ENCODE data around the gene HS3ST1.

HS3ST1 gene

GRCh38 chr4:11343536-11343935 is 85.2 kb downstream of the HS3ST1 start:
- TF ChIP-seq EZH2phosphoT487 (IDR thresholded peaks at IDR 0.05; ENCODE audit: borderline replicate concordance) (no peak), CTCF (conservative IDR thresholded peaks at IDR 0.05; ENCODE audit: low read length) (no peak)
- Histone ChIP-seq H3K36me3 (ENCODE audit: insufficient read depth, low read length) (no peaks in the 10 kb centered on the region), H3K9me3 (ENCODE audit: insufficient read depth, low read depth, low read length) (no peaks in the 10 kb centered on the region), H3F3A (ENCODE audit: low read depth) (no peaks in the 10 kb centered on the region), H3K4me1 (ENCODE audit: insufficient read depth, low read length, poor library complexity, severe bottlenecking) (no peaks in the 10 kb centered on the region), H2AFZ (ENCODE audit: low read length) (no peak overlapping the region), H3K4me3 (ENCODE audit: low read length, poor library complexity, severe bottlenecking) (no peak overlapping the region), H3K9ac (ENCODE audit: low read depth, low read length, poor library complexity, severe bottlenecking) (no peak overlapping the region), H3K27me3 (ENCODE audit: insufficient read depth, low read length, poor library complexity, severe bottlenecking) (no peaks in the 10 kb centered on the region), H3K9me2 (replicated peaks; ENCODE audit: low read depth, low read length) (no peaks in the 10 kb centered on the region), H4K20me1 (ENCODE audit: insufficient read depth, low read length, poor library complexity, severe bottlenecking) (no peaks in the 10 kb centered on the region), H3K4me2 (ENCODE audit: low read depth, low read length, poor library complexity, severe bottlenecking) (no peak overlapping the region), H3K79me2 (ENCODE audit: insufficient read depth, low read length) (no peaks in the 10 kb centered on the region)

All from Loucy (cell line).